Inferior parietal cortex (tissue), 1 donor: ENCODE data around the gene PRXL2B.

Source experiments
- DNase-seq: peaks from one replicate; pipeline ENCODE4 v3.0.0-alpha.2; 2016; ENCODE audit errors: extremely low spot score

PRXL2B gene

GRCh38 chr1:2585318-2586092, 1.1 kb upstream of the PRXL2B start:
- DNase-seq, result peak; percentile 36

GRCh38 chr1:2587071-2587859, 688 bp downstream of the PRXL2B start:
- DNase-seq, result no peak

DNA sequence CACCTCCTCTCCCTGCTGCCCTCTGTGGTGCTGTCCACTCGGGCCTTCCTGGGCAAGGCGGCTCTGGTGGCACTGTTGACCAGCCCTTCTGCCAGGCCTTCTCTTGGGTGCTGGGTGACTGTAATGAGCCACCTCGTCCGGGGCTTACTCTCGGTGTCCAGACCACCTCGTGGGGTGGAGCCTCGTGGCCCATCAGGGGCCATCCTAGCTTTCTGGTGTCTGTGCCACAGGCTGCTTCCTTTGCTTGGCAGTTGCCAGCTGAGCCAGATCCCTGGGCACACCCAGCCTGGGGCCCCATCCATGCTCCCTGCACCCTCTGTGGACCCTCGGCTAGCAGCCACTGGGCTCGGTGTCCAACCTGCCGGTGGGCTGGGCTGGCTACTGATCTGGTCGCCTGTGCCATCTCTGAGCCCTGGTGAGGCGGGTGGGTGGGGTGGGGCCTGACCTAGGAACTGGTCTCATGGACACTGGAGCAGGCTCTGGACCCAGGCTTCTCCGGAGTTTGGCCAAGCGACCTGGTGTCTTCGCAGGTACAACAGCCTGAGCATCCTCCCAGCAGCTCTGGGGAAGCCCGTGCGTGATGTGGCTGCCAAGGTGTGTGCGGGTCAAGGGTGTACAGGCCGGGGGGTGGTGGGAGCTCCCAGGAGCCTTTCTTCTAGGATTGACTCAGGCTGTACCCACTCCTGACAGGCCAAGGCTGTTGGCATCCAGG, 1.4 kb downstream of the PRXL2B start:
- DNase-seq, result no peak

- DNase-seq, result no peak
Observed at GRCh38 chr1:2588661-2589430, 2.3 kb downstream of the PRXL2B start.

- no peak for DNase-seq
Observed at GRCh38 chr1:2589431-2590232, 3.1 kb downstream of the PRXL2B start.

DNA sequence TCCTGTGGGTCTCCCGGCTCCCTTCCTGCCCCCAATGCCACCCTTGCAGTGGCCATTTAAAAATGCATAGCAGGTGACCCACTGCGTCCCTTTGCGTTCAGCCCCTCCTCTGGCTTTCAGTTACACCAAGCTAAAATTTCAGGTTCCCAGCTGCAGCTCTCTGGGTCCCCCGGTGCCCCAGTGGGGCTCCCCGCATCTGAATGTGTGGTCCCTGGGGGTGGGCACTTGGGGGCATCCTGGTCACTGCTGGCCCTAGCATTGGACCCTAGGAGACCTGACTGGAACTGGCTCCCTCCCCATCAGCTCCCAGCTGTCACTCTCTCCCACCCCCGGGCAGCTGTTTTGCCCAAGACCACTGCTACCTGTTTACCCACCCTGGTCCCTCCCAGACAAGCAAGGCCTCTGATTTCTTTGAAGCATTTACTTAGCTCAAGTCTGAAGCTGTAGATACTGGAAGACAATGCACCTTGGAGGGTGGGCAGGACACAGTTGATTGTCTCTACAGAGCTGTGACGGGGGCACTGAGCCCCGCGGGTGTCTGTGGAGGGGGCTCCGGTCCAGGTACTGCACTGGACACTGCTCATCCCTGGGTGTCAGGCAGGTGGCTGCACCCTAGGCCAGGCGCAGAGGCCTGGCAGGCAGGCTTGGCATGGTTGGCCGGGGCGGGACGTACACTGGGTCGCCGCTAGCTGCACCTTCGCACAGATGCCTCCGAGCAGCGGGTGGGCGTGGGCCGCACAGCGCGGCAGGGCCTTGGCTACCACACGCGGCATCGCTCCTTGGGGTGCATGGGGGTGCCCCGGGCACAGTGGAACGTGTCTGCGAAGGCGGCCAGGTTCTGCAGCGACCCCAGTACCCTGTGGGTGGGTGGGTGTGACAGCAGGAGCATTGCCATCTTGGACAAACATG, 3.9 kb downstream of the PRXL2B start:
- no peak for DNase-seq

DNA sequence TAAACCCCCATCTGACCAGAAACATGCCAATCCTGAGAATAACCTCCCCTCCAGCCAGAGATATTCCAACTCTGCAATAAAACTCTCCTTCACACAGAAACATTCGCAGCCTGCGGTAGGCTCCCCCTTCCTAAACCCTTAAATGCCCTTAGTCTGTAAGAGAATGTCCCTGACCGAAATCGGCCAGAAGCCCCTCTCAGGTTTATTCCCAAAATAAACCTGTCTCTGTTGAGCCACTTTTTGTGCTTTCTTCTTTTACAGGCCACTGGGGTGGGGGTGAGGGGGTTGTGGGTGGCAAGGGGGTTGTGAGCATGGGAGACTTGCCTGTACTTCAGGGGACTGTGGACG, 4.6 kb downstream of the PRXL2B start:
- DNase-seq, result no peak

DNA sequence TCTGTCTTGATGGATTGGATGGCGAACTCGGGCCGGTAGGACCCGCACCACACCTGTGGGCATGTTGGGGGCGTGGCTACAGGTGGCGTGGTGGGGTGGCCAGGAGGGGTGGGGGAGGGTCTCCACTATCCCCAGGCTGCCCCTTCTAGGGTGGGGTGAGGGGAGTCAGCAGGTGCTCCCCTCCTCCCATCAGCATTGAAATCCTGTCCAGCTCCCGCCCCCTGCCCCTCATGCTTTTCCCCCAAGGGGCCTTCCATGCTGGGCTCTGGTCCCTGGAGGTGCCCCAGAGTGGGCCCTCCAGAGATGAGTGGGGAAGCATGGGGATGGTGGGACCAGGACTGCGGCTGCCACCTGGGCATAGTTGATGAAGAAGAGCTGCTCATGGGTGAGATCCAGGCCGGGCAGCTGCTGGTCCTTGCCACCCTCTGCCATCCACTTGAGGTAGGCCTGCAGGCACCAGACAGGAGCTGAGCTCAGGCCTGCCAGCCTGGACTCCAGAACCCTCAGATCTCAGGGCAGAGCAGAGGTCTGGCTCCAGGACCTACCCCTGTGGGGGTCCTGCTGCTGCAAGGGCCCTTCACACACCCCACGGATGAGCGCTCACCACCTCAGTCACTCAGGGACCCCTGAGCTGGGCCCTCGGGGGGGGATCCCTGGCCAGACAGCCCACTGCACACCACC, 5.1 kb downstream of the PRXL2B start:
- DNase-seq, result no peak

DNA sequence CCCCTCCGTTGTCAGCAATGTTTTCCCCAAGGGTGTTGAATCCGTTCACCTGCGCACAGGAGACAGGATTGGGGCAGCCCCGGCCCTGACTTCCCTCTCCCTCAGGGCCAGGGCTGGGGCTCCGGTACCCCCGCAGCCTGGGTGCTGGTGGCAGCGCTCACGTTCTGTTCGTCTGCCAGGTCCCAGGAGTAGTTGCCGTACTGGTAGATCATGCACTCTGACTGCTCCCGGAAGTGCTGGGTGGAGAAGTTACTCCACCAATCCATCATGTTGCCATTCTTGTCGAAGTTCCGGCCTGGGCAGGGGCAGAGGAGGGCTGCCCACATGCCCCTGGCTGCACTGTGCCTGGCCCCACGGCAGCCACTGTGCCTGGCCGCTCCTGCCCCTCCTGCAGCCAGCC, 6.1 kb downstream of the PRXL2B start:
- no peak for DNase-seq

- DNase-seq, result no peak
Observed at GRCh38 chr1:2593251-2593878, 6.8 kb downstream of the PRXL2B start.

DNA sequence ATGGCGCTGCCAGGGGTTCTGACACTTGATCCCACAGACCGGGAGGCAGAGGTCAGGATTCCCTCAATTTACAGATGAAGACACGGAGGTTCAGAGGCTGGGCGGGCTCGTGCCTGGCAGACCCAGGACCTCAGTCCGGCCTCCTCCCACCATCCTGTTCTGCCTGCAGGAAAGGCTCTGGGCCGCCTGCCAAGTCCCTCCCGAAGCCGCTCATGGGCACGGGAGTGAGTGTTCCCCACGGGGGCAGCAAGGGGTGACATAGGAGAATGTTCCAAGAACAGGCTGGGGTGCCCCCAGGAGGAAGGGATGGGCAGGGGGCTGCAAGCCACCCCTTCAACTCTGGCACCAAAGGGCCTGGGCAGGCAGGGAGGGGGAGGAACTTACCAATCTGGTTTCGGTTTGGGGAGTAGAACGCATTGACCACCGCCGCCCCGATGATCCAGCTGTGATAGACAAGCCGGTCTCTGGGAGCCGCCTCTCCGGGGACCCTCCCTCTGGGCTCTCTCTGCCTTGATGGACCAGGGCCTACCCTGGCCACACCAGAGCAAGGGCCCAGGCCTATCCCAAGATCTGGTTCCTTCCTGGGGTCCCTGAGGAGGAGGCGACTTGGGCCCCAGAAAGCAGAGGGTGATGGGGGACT, 7.5 kb downstream of the PRXL2B start:
- no peak for DNase-seq

DNA sequence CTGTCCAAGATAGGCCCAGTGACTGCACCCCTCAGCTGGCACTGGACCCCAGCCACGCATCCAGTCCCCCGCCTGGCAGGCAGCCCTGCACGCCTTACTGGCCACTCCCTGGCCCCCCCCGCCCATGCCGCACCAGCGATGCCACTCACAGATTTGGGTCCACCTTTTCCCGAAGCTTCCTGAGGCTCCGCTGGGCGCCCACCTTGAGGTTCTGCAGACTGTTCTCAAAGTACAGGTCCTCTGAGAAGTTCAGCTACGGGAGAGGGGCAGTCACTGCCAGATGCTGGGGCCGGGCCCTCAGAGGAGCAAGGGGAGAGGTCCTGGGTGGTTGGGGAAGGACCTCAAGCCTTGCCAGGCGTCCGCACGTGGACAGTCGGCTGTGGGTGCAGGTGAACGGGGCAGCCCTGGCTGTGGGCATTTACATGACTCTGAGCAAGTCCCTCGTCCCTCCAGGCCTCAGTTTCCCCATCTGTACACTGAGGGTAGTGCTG, 8.1 kb downstream of the PRXL2B start:
- DNase-seq, result no peak

- no peak for DNase-seq
Observed at GRCh38 chr1:2595261-2595811, 8.8 kb downstream of the PRXL2B start.

DNA sequence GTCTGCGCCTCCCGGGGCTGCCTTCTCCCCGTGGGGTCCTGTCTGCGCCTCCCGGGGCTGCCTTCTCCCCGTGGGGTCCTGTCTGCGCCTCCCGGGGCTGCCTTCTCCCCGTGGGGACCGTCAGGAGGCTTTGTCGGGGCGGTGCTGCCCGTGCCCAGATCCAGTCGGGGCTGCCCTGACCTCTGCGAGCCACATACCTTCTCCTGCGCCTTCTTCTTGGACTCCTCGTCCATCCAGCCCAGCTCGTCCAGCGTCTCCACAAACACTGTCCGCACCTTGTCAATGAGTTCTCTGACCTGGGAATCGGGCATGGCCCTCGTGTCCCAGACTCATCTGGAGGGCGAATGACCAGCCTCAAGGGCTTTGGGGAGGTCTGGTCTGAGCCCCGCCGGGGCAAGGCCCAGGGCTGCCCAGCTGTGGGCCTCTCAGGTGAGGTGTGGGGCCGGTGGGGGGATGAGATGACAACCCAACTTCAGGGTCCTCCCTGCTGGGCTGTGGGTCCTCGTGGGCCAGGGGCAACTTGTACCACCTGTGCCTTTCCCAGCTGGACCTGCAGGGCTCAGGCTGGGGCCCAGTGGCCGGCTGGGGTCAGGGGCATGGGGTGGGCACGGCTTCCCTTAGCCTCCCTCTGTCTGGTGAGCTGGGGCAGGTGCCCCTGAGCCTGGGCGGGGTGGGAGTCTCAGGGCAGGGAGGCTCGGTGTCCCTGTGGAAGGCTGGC, 9.4 kb downstream of the PRXL2B start:
- DNase-seq, result no peak

DNA sequence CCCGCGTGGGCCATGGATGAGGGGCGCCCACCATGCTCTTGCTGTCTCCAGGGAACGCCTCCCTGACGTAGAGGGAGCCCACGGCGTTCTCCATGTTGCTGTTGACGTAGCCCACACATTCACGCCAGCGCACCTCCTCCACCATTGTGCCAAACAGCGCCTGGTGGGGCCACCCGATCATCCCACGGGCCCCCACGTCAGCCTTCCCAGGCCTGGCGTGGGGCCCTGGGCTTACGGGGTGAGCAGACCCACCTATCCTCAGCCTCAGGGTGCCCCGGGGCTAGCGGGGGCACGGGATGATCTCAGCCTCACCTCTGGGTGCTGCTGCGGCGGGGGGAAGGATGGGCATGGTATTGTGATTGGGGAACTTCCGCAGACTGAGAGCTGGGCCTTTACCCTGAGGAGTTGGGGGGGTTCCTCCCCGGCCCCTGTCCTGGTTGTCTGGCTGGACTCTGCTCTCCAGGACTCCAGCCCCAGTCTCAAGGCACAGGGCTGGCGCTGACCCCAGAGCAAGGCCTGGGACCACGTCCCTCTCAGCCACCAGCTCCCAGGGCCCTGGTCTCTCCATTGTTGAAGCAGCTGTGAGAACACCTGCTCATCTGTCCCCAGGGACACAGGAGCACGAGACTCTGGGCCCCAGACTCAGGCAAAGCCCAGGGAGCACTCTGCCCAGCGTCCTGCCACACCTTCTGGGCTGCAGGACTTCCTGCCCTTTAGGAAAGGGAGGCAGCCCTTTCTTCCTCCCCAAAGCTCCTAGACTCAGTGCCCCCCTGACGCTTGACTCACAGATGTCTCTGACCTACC, 10.2 kb downstream of the PRXL2B start:
- no peak for DNase-seq
